Calu3 (cell line): ENCODE results near the gene TMEM150C. TPM values are rescaled to one million over a fixed set of nuclear protein-coding genes. Genes with fewer than 3 reads are reported as not detected.

Source experiments
- BruUV-seq: library from RNA; stranded (reverse); fragments of 400-500 nt; replicated peaks from 2 replicates; lab custom pipeline; 2021; lab: Mats Ljungman, UMichigan
- CTCF ChIA-PET: fragments of 300-600 bp; sonication (Branson Sonifier 250); formaldehyde crosslinking; loops from one replicate; lab custom pipeline; 2022; ENCODE audit warnings: antibody characterized with exemption; lab: Charles Lee
- DNase-seq: peaks from one replicate; pipeline ENCODE4 v3.0.0; 2022
- H3K27ac Mint-ChIP-seq: one replicate; pipeline ENCODE4 v1.8.0; 2022; ENCODE audit warnings: mixed read lengths; ENCODE audit not compliant: unreplicated experiment
- H3K27me3 Mint-ChIP-seq: one replicate; pipeline ENCODE4 v1.8.0; 2022; ENCODE audit warnings: mixed read lengths; ENCODE audit not compliant: unreplicated experiment
- H3K36me3 Mint-ChIP-seq: one replicate; pipeline ENCODE4 v1.8.0; 2022; ENCODE audit warnings: mild to moderate bottlenecking, moderate library complexity, mixed read lengths; ENCODE audit not compliant: insufficient read depth, unreplicated experiment
- H3K4me1 Mint-ChIP-seq: one replicate; pipeline ENCODE4 v1.8.0; 2022; ENCODE audit warnings: mild to moderate bottlenecking, low read depth, mixed read lengths; ENCODE audit not compliant: unreplicated experiment
- H3K4me3 Mint-ChIP-seq: one replicate; pipeline ENCODE4 v1.8.0; 2022; ENCODE audit warnings: mild to moderate bottlenecking, low read depth, moderate library complexity, mixed read lengths; ENCODE audit not compliant: unreplicated experiment
- H3K9me3 Mint-ChIP-seq: one replicate; pipeline ENCODE4 v1.8.0; 2022; ENCODE audit warnings: low read depth, mixed read lengths; ENCODE audit not compliant: unreplicated experiment
- CTCF ChIP-seq: fragments of 200-600 bp; IDR thresholded peaks from one replicate; pipeline ENCODE4 v1.8.0; 2022; ENCODE audit warnings: antibody characterized with exemption; ENCODE audit not compliant: unreplicated experiment
- intact Hi-C: fragments of 100-400 bp; cut with micrococcal nuclease; formaldehyde crosslinking; loops from one replicate; pipeline ENCODE4 v1.10.0; 2022; ENCODE audit not compliant: unreplicated experiment
- total RNA-seq: library from RNA; stranded (reverse); gene quantifications from 2 replicates; pipeline ENCODE4 v1.2.3, GENCODE V29; 2022

The TMEM150C gene
- total RNA-seq, 1 experiment from 2014 or later = 1.4 TPM

- Mint-ChIP-seq H3K36me3 (peaks cover 18% of the 10 kb centered on the region), H3K4me1 (no peaks in the 10 kb centered on the region), H3K9me3 (no peaks in the 10 kb centered on the region), H3K4me3 (no peak overlapping the region), H3K27ac (no peak overlapping the region), H3K27me3 (no peaks in the 10 kb centered on the region)
- CTCF ChIA-PET = interaction anchor here (1.1 kb wide), 2 partner anchors 277 to 323 kb away, joined by 5 to 6 read pairs; no protein-coding TSS in a partner anchor
- DNase-seq = no peak
- intact Hi-C loops = loop anchor here (5.0 to 10.0 kb wide), 2 partner anchors 273 to 341 kb away; no protein-coding TSS in a partner anchor
- BruUV-seq = no TSS peak
- TF ChIP-seq CTCF = no peak
Observed at GRCh38 chr4:82461710-82462109, 100.1 kb downstream of the TMEM150C start.

- no TSS peak for BruUV-seq
- Mint-ChIP-seq H3K27me3 (no peaks in the 10 kb centered on the region), H3K27ac (no peak overlapping the region), H3K9me3 (no peaks in the 10 kb centered on the region), H3K36me3 (peaks cover 17% of the 10 kb centered on the region), H3K4me1 (no peaks in the 10 kb centered on the region), H3K4me3 (no peak overlapping the region)
- CTCF ChIA-PET = no interaction called here
- DNase-seq = no peak
- TF ChIP-seq CTCF = no peak
- intact Hi-C loops = no loop called here
Observed at GRCh38 chr4:82458729-82459128, 103.1 kb downstream of the TMEM150C start.

GRCh38 chr4:82457266-82457665, 104.5 kb downstream of the TMEM150C start:
- no peaks in the 10 kb centered on the region for H3K27me3 Mint-ChIP-seq
- CTCF ChIA-PET = no interaction called here
- H3K4me1 Mint-ChIP-seq = no peaks in the 10 kb centered on the region
- DNase-seq = no peak
- no peak overlapping the region for H3K4me3 Mint-ChIP-seq
- intact Hi-C loops = no loop called here
- TF ChIP-seq CTCF = no peak
- H3K36me3 Mint-ChIP-seq = peaks cover 10% of the 10 kb centered on the region
- H3K27ac Mint-ChIP-seq = no peak overlapping the region
- no TSS peak for BruUV-seq
- no peaks in the 10 kb centered on the region for H3K9me3 Mint-ChIP-seq

- intact Hi-C loops = no loop called here
- no peak for DNase-seq
- no peaks in the 10 kb centered on the region for H3K27me3 Mint-ChIP-seq
- peaks cover 20% of the 10 kb centered on the region for H3K36me3 Mint-ChIP-seq
- CTCF ChIA-PET = no interaction called here
- TF ChIP-seq CTCF = no peak
- H3K4me3 Mint-ChIP-seq = no peak overlapping the region
- H3K9me3 Mint-ChIP-seq = no peaks in the 10 kb centered on the region
- no peak overlapping the region for H3K27ac Mint-ChIP-seq
- no TSS peak for BruUV-seq
- H3K4me1 Mint-ChIP-seq = no peaks in the 10 kb centered on the region
Observed at GRCh38 chr4:82452026-82452425, 109.8 kb downstream of the TMEM150C start.
